ENCODE results near the gene KLK7.

KLK7 gene

GRCh38 chr19:51002542-51003311 lies 19.0 kb upstream of the KLK7 start (continued):
- TF ChIP-seq TSHZ2 (CRISPR knock-in tag; IDR thresholded peaks at IDR 0.05) (no peak), SNAI2 (CRISPR knock-in tag; IDR thresholded peaks at IDR 0.05) (no peak), ZNF565 (CRISPR knock-in tag; conservative IDR thresholded peaks at IDR 0.05; ENCODE audit: low read depth) (no peak), ZNF70 (CRISPR knock-in tag; IDR thresholded peaks at IDR 0.05) (no peak), POU6F1 (CRISPR knock-in tag; IDR thresholded peaks at IDR 0.05; ENCODE audit: borderline replicate concordance, low read depth) (no peak)

- ATAC-seq: no peak
- TF ChIP-seq ZFP3 (CRISPR knock-in tag; IDR thresholded peaks at IDR 0.05): no peak
- TF ChIP-seq TSHZ2 (CRISPR knock-in tag; IDR thresholded peaks at IDR 0.05): no peak
- no peak for TF ChIP-seq ESRRG (CRISPR knock-in tag; IDR thresholded peaks at IDR 0.05)
- no peak for TF ChIP-seq RARB (CRISPR knock-in tag; IDR thresholded peaks at IDR 0.05)
- no peak for TF ChIP-seq CSDC2 (CRISPR knock-in tag; IDR thresholded peaks at IDR 0.05)
- no peak for TF ChIP-seq GLIS3 (CRISPR knock-in tag; IDR thresholded peaks at IDR 0.05)
- no peak for TF ChIP-seq POU6F1 (CRISPR knock-in tag; IDR thresholded peaks at IDR 0.05; ENCODE audit: borderline replicate concordance, low read depth)
- no peak for TF ChIP-seq ZNF8 (CRISPR knock-in tag; IDR thresholded peaks at IDR 0.05)
- no peak for TF ChIP-seq CSRNP3 (CRISPR knock-in tag; IDR thresholded peaks at IDR 0.05)
- no peak for TF ChIP-seq SNAI2 (CRISPR knock-in tag; IDR thresholded peaks at IDR 0.05)
- TF ChIP-seq OSR1 (CRISPR knock-in tag; IDR thresholded peaks at IDR 0.05): no peak
- TF ChIP-seq BACH2 (CRISPR knock-in tag; IDR thresholded peaks at IDR 0.05; ENCODE audit: borderline replicate concordance): no peak
Observed at GRCh38 chr19:51002089-51002532, 18.4 kb upstream of the KLK7 start.

- no peak for ATAC-seq
- TF ChIP-seq RARB (CRISPR knock-in tag; IDR thresholded peaks at IDR 0.05) (no peak), ISL1 (CRISPR knock-in tag; IDR thresholded peaks at IDR 0.05) (no peak), PATZ1 (CRISPR knock-in tag; IDR thresholded peaks at IDR 0.05; ENCODE audit: borderline replicate concordance) (no peak), CSDC2 (CRISPR knock-in tag; IDR thresholded peaks at IDR 0.05) (no peak), TOX (CRISPR knock-in tag; IDR thresholded peaks at IDR 0.05; ENCODE audit: borderline replicate concordance) (no peak), ARNTL (CRISPR knock-in tag; IDR thresholded peaks at IDR 0.05; ENCODE audit: borderline replicate concordance, low read depth) (no peak), ZNF8 (CRISPR knock-in tag; IDR thresholded peaks at IDR 0.05) (no peak), POU6F1 (CRISPR knock-in tag; IDR thresholded peaks at IDR 0.05; ENCODE audit: borderline replicate concordance, low read depth) (no peak), ZC3H10 (CRISPR knock-in tag; IDR thresholded peaks at IDR 0.05) (no peak), SNAI2 (CRISPR knock-in tag; IDR thresholded peaks at IDR 0.05) (no peak), CREB5 (CRISPR knock-in tag; IDR thresholded peaks at IDR 0.05; ENCODE audit: low read depth) (no peak), ZNF70 (CRISPR knock-in tag; IDR thresholded peaks at IDR 0.05) (no peak), ESRRG (CRISPR knock-in tag; IDR thresholded peaks at IDR 0.05) (no peak), ZNF565 (CRISPR knock-in tag; conservative IDR thresholded peaks at IDR 0.05; ENCODE audit: low read depth) (no peak), ZFP3 (CRISPR knock-in tag; IDR thresholded peaks at IDR 0.05) (no peak)
Observed at GRCh38 chr19:51001515-51001914, 17.8 kb upstream of the KLK7 start, which contains the start of gene KLK8. KLK8 (minus strand) TSS chr19:51001604; CDS start chr19:51001167, 437 bp downstream.
